Endodermal cell (in vitro differentiated cells): ENCODE measurements around the gene NRP1. TPM values are rescaled to one million over a fixed set of nuclear protein-coding genes. Genes with fewer than 3 reads are reported as not detected.

Experiments
- DNase-seq: peaks from one replicate; pipeline ENCODE4 v3.0.0-alpha.2; 2017
- H3K27ac ChIP-seq: 2 replicates; pipeline ENCODE4 v1.5.1; 2013; ENCODE audit warnings: mild to moderate bottlenecking, low read depth, low read length, moderate library complexity
- H3K27me3 ChIP-seq: 2 replicates; pipeline ENCODE4 v1.6.1; 2013; ENCODE audit warnings: mild to moderate bottlenecking, low read length, moderate library complexity; ENCODE audit not compliant: insufficient read depth, control insufficient read depth, poor library complexity, severe bottlenecking
- H3K36me3 ChIP-seq: 2 replicates; pipeline ENCODE4 v1.7.0; 2013; ENCODE audit warnings: mild to moderate bottlenecking, low read length, moderate library complexity; ENCODE audit not compliant: control insufficient read depth, insufficient read depth
- H3K4me1 ChIP-seq: one replicate; pipeline ENCODE4 v1.7.0; 2013; ENCODE audit warnings: low read length; ENCODE audit not compliant: control insufficient read depth, insufficient read depth
- H3K4me3 ChIP-seq: 2 replicates; pipeline ENCODE4 v1.5.1; 2013; ENCODE audit warnings: mild to moderate bottlenecking, low read length, moderate library complexity
- H3K9ac ChIP-seq: 2 replicates; pipeline ENCODE4 v1.6.1; 2013; ENCODE audit warnings: mild to moderate bottlenecking, low read length, moderate library complexity; ENCODE audit not compliant: poor library complexity, severe bottlenecking; ENCODE audit errors: extremely low read depth
- H3K9me3 ChIP-seq: 2 replicates; pipeline ENCODE4 v1.6.1; 2013; ENCODE audit warnings: mild to moderate bottlenecking, low read length, moderate library complexity; ENCODE audit not compliant: control insufficient read depth
- H3K27ac Mint-ChIP-seq: 2 replicates; pipeline ENCODE4 v1.8.0; 2020; ENCODE audit warnings: mixed read lengths
- H3K27me3 Mint-ChIP-seq: 2 replicates; pipeline ENCODE4 v1.8.0; 2021; ENCODE audit warnings: mild to moderate bottlenecking, mixed read lengths; ENCODE audit not compliant: insufficient read depth
- H3K36me3 Mint-ChIP-seq: 2 replicates; pipeline ENCODE4 v1.8.0; 2020; ENCODE audit warnings: low read depth, mixed read lengths
- H3K4me1 Mint-ChIP-seq: 2 replicates; pipeline ENCODE4 v1.8.0; 2020; ENCODE audit warnings: mixed read lengths
- H3K4me3 Mint-ChIP-seq: 2 replicates; pipeline ENCODE4 v1.8.0; 2020; ENCODE audit warnings: mild to moderate bottlenecking, moderate library complexity, mixed read lengths
- H3K9me3 Mint-ChIP-seq: 2 replicates; pipeline ENCODE4 v1.8.0; 2020; ENCODE audit warnings: mild to moderate bottlenecking, mixed read lengths
- WGBS, 2 experiments: methylation state at CpG; one replicate each; pipeline versions ENCODE4 v1.1.5 to v1.1.7; 2013; ENCODE audit warnings: missing lambda C conversion rate in 2 of 2, mixed read lengths in 1 of 2; ENCODE audit not compliant: insufficient coverage in 1 of 2, insufficient read length in 1 of 2; 5-methylcytosine and 5-hydroxymethylcytosine counted together
- total RNA-seq, 2 donors: library from RNA; stranded (reverse); fragmentation: NEBNext Ultra II Directional in 1 of 2; extraction: Animal tissue kit (Norgen Biotek cat#: 25700) in 1 of 2; gene quantifications; 2 replicates in 1 of 2; 3 replicates in 1 of 2; pipeline ENCODE4 v1.2.1, GENCODE V29; 2021
- TF ChIP-seq, protein P1 (sequence below): fragments of 200-600 bp; sonication (generic); conservative IDR thresholded peaks from 2 replicates; pipeline ENCODE4 v1.5.0; 2021; ENCODE audit warnings: antibody characterized with exemption, mild to moderate bottlenecking

Gene NRP1
- total RNA-seq, 2 donors from 2014 or later: 20.7 to 30.6 TPM

DNA sequence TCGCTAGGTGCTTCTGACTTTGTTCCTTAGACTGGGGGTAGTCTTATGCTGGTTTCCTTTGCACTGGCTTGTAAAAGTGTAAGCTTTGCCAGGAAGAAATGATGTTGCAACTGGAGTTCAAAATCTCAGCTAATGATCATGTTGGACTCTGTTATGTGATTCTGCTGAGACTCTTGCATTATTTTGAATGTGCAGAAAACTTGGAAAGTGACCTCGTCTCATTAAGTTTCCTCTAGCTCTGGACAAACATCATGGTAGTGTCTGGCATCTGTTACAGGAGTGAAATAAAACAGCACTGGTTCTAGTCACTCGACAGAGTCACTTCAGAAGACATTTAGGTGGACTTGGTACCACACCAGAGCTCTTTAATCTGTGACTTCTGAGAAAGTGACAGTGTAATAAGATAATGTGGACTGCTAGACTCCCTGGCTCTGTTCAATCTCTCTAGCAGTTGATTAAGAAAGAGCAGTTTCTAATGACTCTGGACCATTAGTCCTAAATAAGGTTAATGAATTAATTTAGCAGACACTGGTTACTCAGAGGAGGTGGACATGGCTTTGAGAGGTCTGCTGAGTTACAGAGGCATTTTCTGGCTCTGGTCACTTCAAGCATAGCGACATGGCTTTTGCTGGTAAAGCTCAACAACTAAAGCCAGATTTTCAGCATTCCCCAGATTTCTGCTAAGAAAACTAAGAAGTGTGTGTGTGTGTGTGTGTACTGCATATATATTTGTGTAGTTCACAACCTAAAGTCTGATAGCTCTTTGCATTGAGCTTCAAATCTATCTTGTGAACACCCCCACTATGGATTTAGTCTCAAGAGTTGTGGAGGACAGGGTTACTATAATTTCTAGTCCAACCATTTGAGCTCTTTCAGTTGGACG lies 2.0 kb downstream of the NRP1 start:
- peaks cover 12% of the 10 kb centered on the region for H3K4me1 ChIP-seq
- peaks cover 22% of the 10 kb centered on the region for H3K36me3 ChIP-seq
- H3K27ac ChIP-seq: no peak overlapping the region
- Mint-ChIP-seq H3K27me3 (peaks cover 31% of the 10 kb centered on the region), H3K9me3 (no peaks in the 10 kb centered on the region), H3K27ac (no peak overlapping the region), H3K4me1 (peaks cover 59% of the 10 kb centered on the region), H3K4me3 (peak overlapping the region; percentile 79), H3K36me3 (peaks cover 15% of the 10 kb centered on the region)
- peak overlapping the region; percentile 94 for H3K4me3 ChIP-seq
- H3K9ac ChIP-seq: peak overlapping the region; percentile 65
- 71 to 86% methylated on average over 3 to 5 of the region's 5 CpGs for WGBS, 2 experiments
- peaks cover 2% of the 10 kb centered on the region for H3K27me3 ChIP-seq
- TF ChIP-seq, protein P1, sequence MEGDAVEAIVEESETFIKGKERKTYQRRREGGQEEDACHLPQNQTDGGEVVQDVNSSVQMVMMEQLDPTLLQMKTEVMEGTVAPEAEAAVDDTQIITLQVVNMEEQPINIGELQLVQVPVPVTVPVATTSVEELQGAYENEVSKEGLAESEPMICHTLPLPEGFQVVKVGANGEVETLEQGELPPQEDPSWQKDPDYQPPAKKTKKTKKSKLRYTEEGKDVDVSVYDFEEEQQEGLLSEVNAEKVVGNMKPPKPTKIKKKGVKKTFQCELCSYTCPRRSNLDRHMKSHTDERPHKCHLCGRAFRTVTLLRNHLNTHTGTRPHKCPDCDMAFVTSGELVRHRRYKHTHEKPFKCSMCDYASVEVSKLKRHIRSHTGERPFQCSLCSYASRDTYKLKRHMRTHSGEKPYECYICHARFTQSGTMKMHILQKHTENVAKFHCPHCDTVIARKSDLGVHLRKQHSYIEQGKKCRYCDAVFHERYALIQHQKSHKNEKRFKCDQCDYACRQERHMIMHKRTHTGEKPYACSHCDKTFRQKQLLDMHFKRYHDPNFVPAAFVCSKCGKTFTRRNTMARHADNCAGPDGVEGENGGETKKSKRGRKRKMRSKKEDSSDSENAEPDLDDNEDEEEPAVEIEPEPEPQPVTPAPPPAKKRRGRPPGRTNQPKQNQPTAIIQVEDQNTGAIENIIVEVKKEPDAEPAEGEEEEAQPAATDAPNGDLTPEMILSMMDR: no peak
- H3K9me3 ChIP-seq: no peaks in the 10 kb centered on the region
- no peak for DNase-seq

- peaks cover 12% of the 10 kb centered on the region for H3K4me1 ChIP-seq
- Mint-ChIP-seq H3K9me3 (no peaks in the 10 kb centered on the region), H3K4me3 (peak overlapping the region; percentile 79), H3K36me3 (peaks cover 15% of the 10 kb centered on the region), H3K4me1 (peaks cover 62% of the 10 kb centered on the region), H3K27me3 (peaks cover 24% of the 10 kb centered on the region), H3K27ac (no peak overlapping the region)
- no peak for DNase-seq
- TF ChIP-seq, protein P1: no peak
- H3K9ac ChIP-seq: no peak overlapping the region
- H3K27me3 ChIP-seq: no peaks in the 10 kb centered on the region
- 27% methylated on average over 2 of the region's 2 CpGs; no CpG with 5 or more reads in 1 of the 2 experiments for WGBS, 2 experiments
- H3K4me3 ChIP-seq: peak overlapping the region; percentile 94
- peaks cover 24% of the 10 kb centered on the region for H3K36me3 ChIP-seq
- no peak overlapping the region for H3K27ac ChIP-seq
- no peaks in the 10 kb centered on the region for H3K9me3 ChIP-seq
Observed at GRCh38 chr10:33331379-33331694, 3.1 kb downstream of the NRP1 start.

- Histone ChIP-seq H3K4me3 (peak overlapping the region; percentile 94), H3K27me3 (no peaks in the 10 kb centered on the region), H3K9me3 (no peaks in the 10 kb centered on the region), H3K36me3 (peaks cover 30% of the 10 kb centered on the region), H3K4me1 (peaks cover 12% of the 10 kb centered on the region), H3K9ac (peak overlapping the region; percentile 2), H3K27ac (no peak overlapping the region)
- Mint-ChIP-seq H3K4me3 (peak overlapping the region; percentile 79), H3K4me1 (peaks cover 64% of the 10 kb centered on the region), H3K9me3 (no peaks in the 10 kb centered on the region), H3K27ac (peak overlapping the region; percentile 56), H3K27me3 (peaks cover 19% of the 10 kb centered on the region), H3K36me3 (peaks cover 15% of the 10 kb centered on the region)
- TF ChIP-seq, protein P1: peak; percentile 96
- DNase-seq: peak; percentile 92
- WGBS, 2 experiments: 18 to 25% methylated on average over 8 to 13 of the region's 13 CpGs
Observed at GRCh38 chr10:33330543-33331378, 3.7 kb downstream of the NRP1 start.
